Fibroblast of pulmonary artery (primary cell): Measurements from ENCODE around the gene DHRSX.

ENCODE experiments used
- DNase-seq: peaks from one replicate; pipeline ENCODE4 v3.0.0-alpha.2; 2010; ENCODE audit warnings: low read depth
- H3K4me3 ChIP-seq: replicated peaks from 2 replicates; pipeline ENCODE4 v1.5.1; 2011; ENCODE audit warnings: low read depth, mild to moderate bottlenecking, control low read depth, low read length, moderate library complexity
- TF ChIP-seq, protein P1 (sequence below): IDR thresholded peaks from 2 replicates; pipeline ENCODE4 v1.5.1; 2011; ENCODE audit warnings: mild to moderate bottlenecking, control low read depth, low read length, inconsistent platforms; ENCODE audit errors: missing control alignments

Gene DHRSX

GRCh38 chrX:2188840-2189239 lies 311.9 kb downstream of the DHRSX start:
- DNase-seq = no peak
- TF ChIP-seq, protein P1, sequence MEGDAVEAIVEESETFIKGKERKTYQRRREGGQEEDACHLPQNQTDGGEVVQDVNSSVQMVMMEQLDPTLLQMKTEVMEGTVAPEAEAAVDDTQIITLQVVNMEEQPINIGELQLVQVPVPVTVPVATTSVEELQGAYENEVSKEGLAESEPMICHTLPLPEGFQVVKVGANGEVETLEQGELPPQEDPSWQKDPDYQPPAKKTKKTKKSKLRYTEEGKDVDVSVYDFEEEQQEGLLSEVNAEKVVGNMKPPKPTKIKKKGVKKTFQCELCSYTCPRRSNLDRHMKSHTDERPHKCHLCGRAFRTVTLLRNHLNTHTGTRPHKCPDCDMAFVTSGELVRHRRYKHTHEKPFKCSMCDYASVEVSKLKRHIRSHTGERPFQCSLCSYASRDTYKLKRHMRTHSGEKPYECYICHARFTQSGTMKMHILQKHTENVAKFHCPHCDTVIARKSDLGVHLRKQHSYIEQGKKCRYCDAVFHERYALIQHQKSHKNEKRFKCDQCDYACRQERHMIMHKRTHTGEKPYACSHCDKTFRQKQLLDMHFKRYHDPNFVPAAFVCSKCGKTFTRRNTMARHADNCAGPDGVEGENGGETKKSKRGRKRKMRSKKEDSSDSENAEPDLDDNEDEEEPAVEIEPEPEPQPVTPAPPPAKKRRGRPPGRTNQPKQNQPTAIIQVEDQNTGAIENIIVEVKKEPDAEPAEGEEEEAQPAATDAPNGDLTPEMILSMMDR = no peak
- no peak overlapping the region for H3K4me3 ChIP-seq

- DNase-seq = no peak
- TF ChIP-seq, protein P1 = no peak
- H3K4me3 ChIP-seq = no peak overlapping the region
These were observed 312.4 kb downstream of the DHRSX start for GRCh38 chrX:2188330-2188792.

GRCh38 chrX:2187352-2188115 lies 313.2 kb downstream of the DHRSX start:
- no peak for DNase-seq
- H3K4me3 ChIP-seq = no peak overlapping the region
- TF ChIP-seq, protein P1 = no peak

DNA sequence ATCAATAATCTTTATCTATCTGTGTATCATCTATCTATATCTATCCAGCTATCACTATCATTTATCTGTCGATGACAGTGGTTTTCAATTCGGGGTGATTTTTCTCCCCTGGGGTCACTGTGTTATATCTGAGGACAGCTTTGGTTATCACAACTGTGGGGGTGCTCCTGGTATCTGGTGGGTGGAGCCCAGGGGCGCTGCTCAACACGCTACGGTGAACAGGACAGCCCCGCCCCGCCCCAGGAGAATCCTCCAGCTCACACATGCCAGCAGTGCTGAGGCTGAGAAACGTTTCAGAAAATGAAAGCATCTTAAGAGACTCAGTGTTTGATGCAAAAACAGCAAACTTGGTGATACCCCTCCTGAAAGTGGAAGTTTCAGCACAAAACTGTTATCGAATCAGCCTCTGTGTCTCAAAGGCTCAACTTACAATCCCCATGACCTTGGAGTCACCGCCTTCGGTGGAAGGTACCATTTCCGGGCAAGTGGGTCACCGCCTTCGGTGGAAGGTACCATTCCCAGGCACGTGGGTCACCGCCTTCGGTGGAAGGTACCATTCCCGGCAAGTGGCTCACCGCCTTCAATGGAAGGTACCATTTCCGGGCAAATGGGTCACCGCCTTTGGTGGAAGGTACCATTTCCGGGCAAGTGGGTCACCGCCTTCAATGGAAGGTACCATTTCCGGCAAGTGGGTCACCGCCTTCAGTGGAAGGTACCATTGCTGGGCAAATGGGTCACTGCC lies 315.3 kb downstream of the DHRSX start:
- no peak for DNase-seq
- no peak overlapping the region for H3K4me3 ChIP-seq
- TF ChIP-seq, protein P1 = no peak

- no peak for DNase-seq
- no peak overlapping the region for H3K4me3 ChIP-seq
- TF ChIP-seq, protein P1 = no peak
These were observed 316.7 kb downstream of the DHRSX start for GRCh38 chrX:2184089-2184488.

DNA sequence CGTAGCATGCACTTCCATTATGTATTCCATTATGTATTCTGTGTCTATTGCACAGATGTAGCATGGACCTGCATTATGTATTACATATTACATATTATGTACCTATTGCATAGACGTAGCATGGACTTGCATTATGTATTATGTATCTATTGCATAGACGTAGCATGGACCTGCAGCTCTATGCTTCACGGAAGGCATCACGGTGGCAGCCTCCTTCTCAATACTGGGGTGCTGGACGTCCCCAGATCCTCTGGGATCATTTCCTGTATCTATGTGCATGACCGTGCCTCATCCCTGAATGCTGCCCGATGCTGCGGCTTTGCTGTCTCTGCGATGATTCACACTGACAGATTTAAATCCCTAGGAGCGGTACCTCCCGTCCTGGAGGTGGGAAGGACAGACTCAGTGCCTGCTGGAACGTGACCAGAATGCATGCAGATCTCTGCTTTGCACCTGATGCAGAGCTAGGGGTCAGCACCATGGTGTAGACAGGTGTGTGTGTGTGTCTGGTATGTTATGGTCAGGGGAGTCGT lies 317.5 kb downstream of the DHRSX start:
- no peak overlapping the region for H3K4me3 ChIP-seq
- TF ChIP-seq, protein P1 = no peak
- no peak for DNase-seq
